HepG2 (cell line): ENCODE data around the gene FER1L5. TPM values are rescaled to one million over a fixed set of nuclear protein-coding genes. Genes with fewer than 3 reads are reported as not detected.

Source experiments
- ATAC-seq: fragments of 200-7000 bp; cut with Tn5 transposase; 3 replicates; pipeline ENCODE4 v1.9.1; 2020; ENCODE audit warnings: mild to moderate bottlenecking, moderate library complexity
- BruUV-seq: library from RNA; stranded (reverse); fragments of 400-500 nt; replicated peaks from 2 replicates; lab custom pipeline; 2021; lab: Mats Ljungman, UMichigan
- CTCF ChIA-PET: fragments of 300-600 bp; formaldehyde crosslinking; extraction: SDS; loops from one replicate; lab custom pipeline; 2021; ENCODE audit warnings: low total read pairs, inconsistent platforms, low intra/inter-chr PET ratio; lab: Yijun Ruan, JAX
- POLR2A ChIA-PET: fragments of 350-600 bp; sonication (Branson Sonifier 250); formaldehyde crosslinking; loops from one replicate; lab custom pipeline; 2020; ENCODE audit warnings: antibody characterized with exemption, inconsistent platforms; lab: Yijun Ruan, JAX
- DNase-seq: peaks from one replicate; pipeline ENCODE4 v3.0.0-alpha.2; 2015; ENCODE audit warnings: low spot score
- FAIRE-seq: peaks from 3 replicates; lab custom pipeline; 2011; peaks lifted over from hg19 to GRCh38; lab: Jason Lieb, UNC
- H2AFZ ChIP-seq: one replicate; pipeline ENCODE4 v1.6.1; 2011; ENCODE audit warnings: low read length, inconsistent platforms
- H3K27ac ChIP-seq: fragments of 300-600 bp; 3 replicates; pipeline ENCODE4 v1.8.0; 2011; ENCODE audit warnings: mixed run types, mild to moderate bottlenecking, mixed read lengths, low read length, inconsistent platforms; ENCODE audit not compliant: insufficient read depth; ENCODE audit errors: extremely low read length
- H3K27me3 ChIP-seq, 2 experiments: fragments of 200-600 bp in 1 of 2; 2 replicates in 1 of 2; 3 replicates in 1 of 2; pipeline versions ENCODE4 v1.6.0 to v1.8.0; 2011; ENCODE audit warnings: low read length in 2 of 2, mild to moderate bottlenecking in 2 of 2, moderate library complexity in 2 of 2, inconsistent platforms in 1 of 2; ENCODE audit not compliant: insufficient read depth in 2 of 2, control insufficient read depth in 1 of 2
- H3K36me3 ChIP-seq, 2 experiments: fragments of 200-600 bp in 1 of 2; replicated peaks in 1 of 2; 2 replicates in 1 of 2; 3 replicates in 1 of 2; pipeline versions ENCODE4 v1.5.1 to v1.8.0; 2011; ENCODE audit warnings: low read length in 2 of 2, inconsistent platforms in 1 of 2; ENCODE audit not compliant: insufficient read depth in 2 of 2, control insufficient read depth in 1 of 2
- H3K4me1 ChIP-seq: 2 replicates; pipeline ENCODE4 v1.5.1; 2012; ENCODE audit warnings: low read length, inconsistent platforms; ENCODE audit not compliant: insufficient read depth
- H3K4me2 ChIP-seq: 2 replicates; pipeline ENCODE4 v1.6.0; 2011; ENCODE audit warnings: low read depth, low read length, inconsistent platforms
- H3K4me3 ChIP-seq, 3 experiments: fragments of 200-600 bp in 1 of 3; sonication (generic), shearing (Covaris generic) in 1 of 3; replicated peaks in 1 of 3; 2 replicates each; pipeline ENCODE4 v1.5.1; 2011 to 2016; ENCODE audit warnings: low read length in 3 of 3, inconsistent platforms in 2 of 3, low read depth in 2 of 3, mild to moderate bottlenecking in 2 of 3, control low read depth in 1 of 3, mixed read lengths in 1 of 3; ENCODE audit not compliant: insufficient read depth in 1 of 3
- H3K79me2 ChIP-seq: one replicate; pipeline ENCODE4 v1.6.1; 2011; ENCODE audit warnings: low read length, inconsistent platforms; ENCODE audit not compliant: insufficient read depth
- H3K9ac ChIP-seq: 2 replicates; pipeline ENCODE4 v1.6.0; 2011; ENCODE audit warnings: mild to moderate bottlenecking, low read depth, low read length, inconsistent platforms; ENCODE audit not compliant: insufficient read depth
- H3K9me3 ChIP-seq: 2 replicates; pipeline ENCODE4 v1.5.1; 2012; ENCODE audit warnings: mild to moderate bottlenecking, low read length
- H4K20me1 ChIP-seq: 2 replicates; pipeline ENCODE4 v1.6.0; 2011; ENCODE audit warnings: inconsistent platforms, mild to moderate bottlenecking, low read length, moderate library complexity; ENCODE audit not compliant: insufficient read depth
- BHLHE40 ChIP-seq: IDR thresholded peaks from 2 replicates; pipeline ENCODE4 v1.6.1; 2011; ENCODE audit warnings: low read length, improper control_type of control experiment
- BORCS8-MEF2B ChIP-seq: sonication (generic); formaldehyde crosslinking; IDR thresholded peaks from 2 replicates; pipeline ENCODE4 v1.8.0; 2022; ENCODE audit warnings: mild to moderate bottlenecking, missing genetic modification reagents
- BRD4 ChIP-seq: sonication (generic); formaldehyde crosslinking; IDR thresholded peaks from 2 replicates; pipeline ENCODE4 v1.4.0; 2020; ENCODE audit warnings: missing genetic modification reagents
- CSRNP1 ChIP-seq: sonication (generic); formaldehyde crosslinking; IDR thresholded peaks from 2 replicates; pipeline ENCODE4 v1.8.1; 2023; ENCODE audit warnings: mild to moderate bottlenecking, missing genetic modification reagents
- HINFP ChIP-seq: sonication (generic); formaldehyde crosslinking; IDR thresholded peaks from 2 replicates; pipeline ENCODE4 v1.4.0; 2020; ENCODE audit warnings: low read depth, mild to moderate bottlenecking, missing genetic modification reagents
- MEIS1 ChIP-seq: sonication (generic); formaldehyde crosslinking; IDR thresholded peaks from 2 replicates; pipeline ENCODE4 v1.9.0; 2021; ENCODE audit warnings: mild to moderate bottlenecking, missing genetic modification reagents, moderate library complexity, borderline replicate concordance
- MXD1 ChIP-seq: sonication (generic); formaldehyde crosslinking; IDR thresholded peaks from 2 replicates; pipeline ENCODE4 v1.4.0; 2020; ENCODE audit warnings: mild to moderate bottlenecking, missing genetic modification reagents
- NFE2 ChIP-seq: sonication (generic); formaldehyde crosslinking; IDR thresholded peaks from 2 replicates; pipeline ENCODE4 v1.4.0; 2020; ENCODE audit warnings: missing genetic modification reagents
- NKX3-1 ChIP-seq: sonication (generic); formaldehyde crosslinking; IDR thresholded peaks from 2 replicates; pipeline ENCODE4 v1.5.0; 2020; ENCODE audit warnings: missing genetic modification reagents
- NR2F6 ChIP-seq, 2 experiments: IDR thresholded peaks; 2 replicates each; pipeline ENCODE4 v1.6.1; 2016; ENCODE audit warnings: antibody characterized with exemption in 1 of 2, mild to moderate bottlenecking in 1 of 2
- PTBP1 ChIP-seq: fragments of 200-400 bp; formaldehyde crosslinking; IDR thresholded peaks from 2 replicates; pipeline ENCODE4 v1.6.1; 2018; ENCODE audit warnings: low read length, low read depth; ENCODE audit not compliant: poor library complexity, severe bottlenecking
- SPEN ChIP-seq: sonication (generic); formaldehyde crosslinking; IDR thresholded peaks from 2 replicates; pipeline ENCODE4 v1.5.1; 2020; ENCODE audit warnings: low read depth, mild to moderate bottlenecking, missing genetic modification reagents
- STAG1 ChIP-seq: sonication (generic); formaldehyde crosslinking; IDR thresholded peaks from 2 replicates; pipeline ENCODE4 v1.4.0; 2020; ENCODE audit warnings: missing genetic modification reagents
- ZNF263 ChIP-seq: sonication (generic); formaldehyde crosslinking; IDR thresholded peaks from 2 replicates; pipeline ENCODE4 v1.4.0; 2020; ENCODE audit warnings: missing genetic modification reagents
- ZNF530 ChIP-seq: sonication (generic); formaldehyde crosslinking; IDR thresholded peaks from 2 replicates; pipeline ENCODE4 v1.5.0; 2020; ENCODE audit warnings: low read depth, mild to moderate bottlenecking, missing genetic modification reagents
- ZNF574 ChIP-seq: sonication (generic); formaldehyde crosslinking; IDR thresholded peaks from 2 replicates; pipeline ENCODE4 v1.4.0; 2020; ENCODE audit warnings: missing genetic modification reagents
- ZNF615 ChIP-seq: sonication (generic); formaldehyde crosslinking; IDR thresholded peaks from 2 replicates; pipeline ENCODE4 v1.5.0; 2020; ENCODE audit warnings: mild to moderate bottlenecking, missing genetic modification reagents, borderline replicate concordance
- WGBS: methylation state at CpG from one replicate; pipeline ENCODE4 v1.1.6; 2017; ENCODE audit warnings: low lambda C conversion rate; 5-methylcytosine and 5-hydroxymethylcytosine counted together
- in situ Hi-C: cut with HindIII; loops from 2 replicates; pipeline ENCODE4 v1.10.0; 2017; ENCODE audit warnings: low pct_unique_long_range_greater_than_20kb; ENCODE audit not compliant: extremely low pct_ligation_motif_present
- intact Hi-C: fragments of 100-400 bp; cut with micrococcal nuclease; formaldehyde crosslinking; loops from one replicate; pipeline ENCODE4 v1.10.0; 2022; ENCODE audit not compliant: unreplicated experiment
- polyA plus RNA-seq, 8 experiments: library from polyadenylated mRNA; depleted of rRNA in 3 of 8; stranded (reverse) in 7 of 8; unstranded in 1 of 8; fragments of >200 nt; fragmentation: Illumina TruSeq in 4 of 8; extraction: Trizol in 4 of 8; gene quantifications; 2 replicates each; pipeline versions ENCODE4 v1.2.1 to v1.2.3, GENCODE V29; 2011 to 2016; ENCODE audit warnings: low read depth in 4 of 8, missing spikeins in 1 of 8, mixed read lengths in 1 of 8; ENCODE audit not compliant: insufficient read depth in 1 of 8
- total RNA-seq, 5 experiments: library from RNA; depleted of rRNA; stranded (reverse); fragments of >200 nt; fragmentation: Illumina TruSeq; extraction: Trizol; gene quantifications; 2 replicates each; pipeline ENCODE4 v1.2.3, GENCODE V29; 2016; ENCODE audit warnings: low read depth in 1 of 5

The FER1L5 gene
- total and polyA plus RNA-seq, 2 of the 13 experiments (the other 11 are each of a cell fraction or from before 2014, with no cell fraction given): 0.02 to 0.08 TPM

- TF ChIP-seq ZNF263 (peak; percentile 56; the same call in 1 of the 2 replicates), STAG1 (CRISPR knock-in tag) (no peak), SPEN (CRISPR knock-in tag) (0 out of 2 replicates have a peak, but pooled peaks have one; percentile 7), NFE2 (CRISPR knock-in tag) (no peak), PTBP1 (no peak), BHLHE40 (0 out of 2 replicates have a peak, but pooled peaks have one; percentile 12), MXD1 (CRISPR knock-in tag) (no peak), ZNF530 (CRISPR knock-in tag) (no peak), NKX3-1 (CRISPR knock-in tag) (no peak)
Observed at GRCh38 chr2:96669539-96670215, 27.1 kb downstream of the FER1L5 start (continued).

- no TSS peak for BruUV-seq
- H3K4me1 ChIP-seq: peaks cover 39% of the 10 kb centered on the region
- no peak overlapping the region; the same call in 1 of the 2 replicates for H3K4me2 ChIP-seq
- intact Hi-C loops: no loop called here
- H3K9me3 ChIP-seq: no peaks in the 10 kb centered on the region
- POLR2A ChIA-PET: no interaction called here
- H2AFZ ChIP-seq: no peak overlapping the region
- CTCF ChIA-PET: no interaction called here
- in situ Hi-C loops: no loop called here
- H3K79me2 ChIP-seq: no peaks in the 10 kb centered on the region
- H4K20me1 ChIP-seq: no peaks in the 10 kb centered on the region
- no peak overlapping the region for H3K27ac ChIP-seq
- no peak for FAIRE-seq
- no peak overlapping the region for H3K9ac ChIP-seq
- ATAC-seq: no peak
- H3K27me3 ChIP-seq: peaks cover 0 to 13% of the 10 kb centered on the region in 2 experiments; a peak in 2 of 5 replicates
- H3K36me3 ChIP-seq: no peaks in the 10 kb centered on the region
- no peak for DNase-seq
- 37% methylated on average over 9 of the region's 9 CpGs for WGBS
- H3K4me3 ChIP-seq: no peak overlapping the region
- no peak for TF ChIP-seq ZNF574 (CRISPR knock-in tag)
- no peak for TF ChIP-seq ZNF615 (CRISPR knock-in tag)
- TF ChIP-seq BORCS8-MEF2B: no peak
- no peak for TF ChIP-seq HINFP (CRISPR knock-in tag)
- no peak for TF ChIP-seq MEIS1
- no peak for TF ChIP-seq NR2F6 (IDR thresholded peaks at IDR 0.05)
- TF ChIP-seq NR2F6 (CRISPR knock-in tag; IDR thresholded peaks at IDR 0.05): no peak
- no peak for TF ChIP-seq BRD4 (CRISPR knock-in tag)
- no peak for TF ChIP-seq CSRNP1 (CRISPR knock-in tag)
Observed at GRCh38 chr2:96679848-96680247, 37.3 kb downstream of the FER1L5 start.
